ENCODE data around the gene SMCO3.

The SMCO3 gene

GRCh38 chr12:14840616-14841015, 26.6 kb upstream of the SMCO3 start:
- Mint-ChIP-seq H3K27me3 (peaks cover 11% of the 10 kb centered on the region), H3K9me3 (ENCODE audit: low read depth) (no peaks in the 10 kb centered on the region), H3K4me1 (ENCODE audit: low read depth) (peaks cover 4% of the 10 kb centered on the region), H3K36me3 (peaks cover 5% of the 10 kb centered on the region), H3K4me3 (no peak overlapping the region), H3K27ac (no peak overlapping the region)

- Mint-ChIP-seq H3K4me3 (no peak overlapping the region), H3K27me3 (peaks cover 13% of the 10 kb centered on the region), H3K27ac (no peak overlapping the region), H3K36me3 (peaks cover 5% of the 10 kb centered on the region), H3K9me3 (ENCODE audit: low read depth) (no peaks in the 10 kb centered on the region), H3K4me1 (ENCODE audit: low read depth) (no peaks in the 10 kb centered on the region)
Observed at GRCh38 chr12:14839262-14839661, 25.3 kb upstream of the SMCO3 start.

GRCh38 chr12:14836336-14837210, 22.6 kb upstream of the SMCO3 start:
- Mint-ChIP-seq H3K27me3 (peaks cover 25% of the 10 kb centered on the region), H3K4me1 (ENCODE audit: low read depth) (no peaks in the 10 kb centered on the region), H3K9me3 (ENCODE audit: low read depth) (no peaks in the 10 kb centered on the region), H3K4me3 (no peak overlapping the region), H3K36me3 (peaks cover 7% of the 10 kb centered on the region), H3K27ac (no peak overlapping the region)

GRCh38 chr12:14834509-14834908, 20.5 kb upstream of the SMCO3 start:
- Mint-ChIP-seq H3K36me3 (peaks cover 7% of the 10 kb centered on the region), H3K4me3 (no peak overlapping the region), H3K9me3 (ENCODE audit: low read depth) (no peaks in the 10 kb centered on the region), H3K27ac (no peak overlapping the region), H3K4me1 (ENCODE audit: low read depth) (no peaks in the 10 kb centered on the region), H3K27me3 (peaks cover 27% of the 10 kb centered on the region)

GRCh38 chr12:14833952-14834351, 20.0 kb upstream of the SMCO3 start:
- Mint-ChIP-seq H3K27ac (no peak overlapping the region), H3K4me3 (no peak overlapping the region), H3K4me1 (ENCODE audit: low read depth) (no peaks in the 10 kb centered on the region), H3K36me3 (peaks cover 2% of the 10 kb centered on the region), H3K9me3 (ENCODE audit: low read depth) (no peaks in the 10 kb centered on the region), H3K27me3 (peaks cover 24% of the 10 kb centered on the region)

GRCh38 chr12:14833336-14833735, 19.4 kb upstream of the SMCO3 start:
- no peaks in the 10 kb centered on the region for H3K9me3 Mint-ChIP-seq (ENCODE audit: low read depth)
- no peak overlapping the region for H3K4me3 Mint-ChIP-seq
- H3K4me1 Mint-ChIP-seq (ENCODE audit: low read depth), result no peaks in the 10 kb centered on the region
- H3K27ac Mint-ChIP-seq, result no peak overlapping the region
- H3K36me3 Mint-ChIP-seq, result peaks cover 2% of the 10 kb centered on the region
- H3K27me3 Mint-ChIP-seq, result peaks cover 21% of the 10 kb centered on the region

- no peak overlapping the region for H3K27ac Mint-ChIP-seq
- peaks cover 5% of the 10 kb centered on the region for H3K4me1 Mint-ChIP-seq (ENCODE audit: low read depth)
- no peak overlapping the region for H3K4me3 Mint-ChIP-seq
- H3K9me3 Mint-ChIP-seq (ENCODE audit: low read depth), result no peaks in the 10 kb centered on the region
- peaks cover 14% of the 10 kb centered on the region for H3K27me3 Mint-ChIP-seq
- H3K36me3 Mint-ChIP-seq, result peaks cover 2% of the 10 kb centered on the region
Observed at GRCh38 chr12:14828892-14829291, 14.9 kb upstream of the SMCO3 start.

GRCh38 chr12:14827043-14827442, 13.1 kb upstream of the SMCO3 start:
- Mint-ChIP-seq H3K36me3 (peaks cover 2% of the 10 kb centered on the region), H3K27me3 (peaks cover 3% of the 10 kb centered on the region), H3K4me1 (ENCODE audit: low read depth) (peaks cover 5% of the 10 kb centered on the region), H3K4me3 (no peak overlapping the region), H3K9me3 (ENCODE audit: low read depth) (no peaks in the 10 kb centered on the region), H3K27ac (no peak overlapping the region)

GRCh38 chr12:14826491-14826890, 12.5 kb upstream of the SMCO3 start:
- H3K27me3 Mint-ChIP-seq, result peaks cover under 1% of the 10 kb centered on the region
- H3K36me3 Mint-ChIP-seq, result no peaks in the 10 kb centered on the region
- H3K27ac Mint-ChIP-seq, result no peak overlapping the region
- peaks cover 5% of the 10 kb centered on the region for H3K4me1 Mint-ChIP-seq (ENCODE audit: low read depth)
- no peak overlapping the region for H3K4me3 Mint-ChIP-seq
- H3K9me3 Mint-ChIP-seq (ENCODE audit: low read depth), result no peaks in the 10 kb centered on the region

GRCh38 chr12:14825256-14825655, 11.3 kb upstream of the SMCO3 start:
- H3K4me3 Mint-ChIP-seq, result no peak overlapping the region
- no peak overlapping the region for H3K27ac Mint-ChIP-seq
- peaks cover 5% of the 10 kb centered on the region for H3K4me1 Mint-ChIP-seq (ENCODE audit: low read depth)
- no peaks in the 10 kb centered on the region for H3K27me3 Mint-ChIP-seq
- no peaks in the 10 kb centered on the region for H3K36me3 Mint-ChIP-seq
- H3K9me3 Mint-ChIP-seq (ENCODE audit: low read depth), result no peaks in the 10 kb centered on the region

- Mint-ChIP-seq H3K4me3 (no peak overlapping the region), H3K4me1 (ENCODE audit: low read depth) (peaks cover 5% of the 10 kb centered on the region), H3K36me3 (no peaks in the 10 kb centered on the region), H3K27ac (no peak overlapping the region), H3K9me3 (ENCODE audit: low read depth) (no peaks in the 10 kb centered on the region), H3K27me3 (no peaks in the 10 kb centered on the region)
Observed at GRCh38 chr12:14824012-14824634, 10.1 kb upstream of the SMCO3 start.

GRCh38 chr12:14811486-14811885, 2.5 kb downstream of the SMCO3 start:
- Mint-ChIP-seq H3K4me3 (no peak overlapping the region), H3K27me3 (no peaks in the 10 kb centered on the region), H3K4me1 (ENCODE audit: low read depth) (peaks cover 15% of the 10 kb centered on the region), H3K27ac (no peak overlapping the region), H3K36me3 (no peaks in the 10 kb centered on the region), H3K9me3 (ENCODE audit: low read depth) (no peaks in the 10 kb centered on the region)

- peak overlapping the region; percentile 10 for H3K4me3 Mint-ChIP-seq
- H3K27me3 Mint-ChIP-seq, result no peaks in the 10 kb centered on the region
- peaks cover 15% of the 10 kb centered on the region for H3K4me1 Mint-ChIP-seq (ENCODE audit: low read depth)
- H3K27ac Mint-ChIP-seq, result no peak overlapping the region
- H3K36me3 Mint-ChIP-seq, result no peaks in the 10 kb centered on the region
- H3K9me3 Mint-ChIP-seq (ENCODE audit: low read depth), result no peaks in the 10 kb centered on the region
Observed at GRCh38 chr12:14810953-14811483, 3.0 kb downstream of the SMCO3 start.

- peaks cover 20% of the 10 kb centered on the region for H3K4me1 Mint-ChIP-seq (ENCODE audit: low read depth)
- H3K27ac Mint-ChIP-seq, result no peak overlapping the region
- no peaks in the 10 kb centered on the region for H3K36me3 Mint-ChIP-seq
- H3K9me3 Mint-ChIP-seq (ENCODE audit: low read depth), result no peaks in the 10 kb centered on the region
- H3K4me3 Mint-ChIP-seq, result peak overlapping the region; percentile 10
- no peaks in the 10 kb centered on the region for H3K27me3 Mint-ChIP-seq
Observed at GRCh38 chr12:14810167-14810952, 3.6 kb downstream of the SMCO3 start.

GRCh38 chr12:14803830-14804160, 10.2 kb downstream of the SMCO3 start:
- Mint-ChIP-seq H3K4me1 (ENCODE audit: low read depth) (peaks cover 30% of the 10 kb centered on the region), H3K27ac (no peak overlapping the region), H3K36me3 (peaks cover 8% of the 10 kb centered on the region), H3K9me3 (ENCODE audit: low read depth) (no peaks in the 10 kb centered on the region), H3K4me3 (no peak overlapping the region), H3K27me3 (no peaks in the 10 kb centered on the region)

Data from activated naive CD8-positive, alpha-beta T cell (primary cell).